Caki2 (cell line): ENCODE data around the gene NOXA1. TPM values are rescaled to one million over a fixed set of nuclear protein-coding genes. Genes with fewer than 3 reads are reported as not detected.
A peak's percentile ranks its signal among the peaks of the same experiment; 100 is the strongest.
"Not testable (repeated sequence)": the region's sequence is repeated elsewhere in the genome, so short reads cannot be mapped to it uniquely, and the experiment has no call there.

Source experiments
- DNase-seq: peaks from one replicate; pipeline ENCODE4 v3.0.0-alpha.2; 2015; ENCODE audit warnings: low read depth
- in situ Hi-C: cut with HindIII; loops from 2 replicates; pipeline ENCODE4 v1.10.0; 2016; ENCODE audit warnings: low sequenced_read_pairs, low pct_unique_long_range_greater_than_20kb, mixed read lengths
- total RNA-seq: library from RNA; depleted of rRNA; stranded (reverse); fragments of >200 nt; shearing (Covaris generic); gene quantifications from 2 replicates; pipeline ENCODE4 v1.2.3, GENCODE V29; 2014; ENCODE audit warnings: low replicate concordance

Gene NOXA1
- total RNA-seq, 1 experiment from 2014 or later = 5.1 TPM

- in situ Hi-C loops = no loop called here
- DNase-seq = no peak
Measured at GRCh38 chr9:137398561-137399468, 24.4 kb upstream of the NOXA1 start.

- no peak for DNase-seq
- in situ Hi-C loops = no loop called here
Measured at GRCh38 chr9:137402746-137403145, 20.4 kb upstream of the NOXA1 start.

GRCh38 chr9:137403269-137403668, 19.9 kb upstream of the NOXA1 start:
- no peak for DNase-seq
- in situ Hi-C loops = no loop called here

- DNase-seq = no peak
- in situ Hi-C loops = no loop called here
Measured at GRCh38 chr9:137404961-137405567, 18.1 kb upstream of the NOXA1 start.

GRCh38 chr9:137405677-137406081, 17.5 kb upstream of the NOXA1 start:
- DNase-seq = peak; percentile 26
- in situ Hi-C loops = no loop called here

GRCh38 chr9:137406085-137406760, 17.0 kb upstream of the NOXA1 start:
- in situ Hi-C loops = no loop called here
- no peak for DNase-seq

- in situ Hi-C loops = no loop called here
- DNase-seq = no peak
Measured at GRCh38 chr9:137406876-137407589, 16.2 kb upstream of the NOXA1 start.

- DNase-seq = no peak
- in situ Hi-C loops = no loop called here
Measured at GRCh38 chr9:137407590-137408300, 15.4 kb upstream of the NOXA1 start.

- in situ Hi-C loops = no loop called here
Measured at GRCh38 chr9:137408651-137409405, 14.4 kb upstream of the NOXA1 start.

GRCh38 chr9:137409515-137409914, 13.7 kb upstream of the NOXA1 start:
- no peak for DNase-seq
- in situ Hi-C loops = no loop called here

More at GRCh38 chr9:137408651-137409405, 14.4 kb upstream of the NOXA1 start:
- no peak for DNase-seq

GRCh38 chr9:137410236-137410890, 12.8 kb upstream of the NOXA1 start:
- DNase-seq, in situ Hi-C loops: not testable (repeated sequence)

GRCh38 chr9:137410891-137411249, 12.3 kb upstream of the NOXA1 start:
- DNase-seq = no peak
- in situ Hi-C loops = no loop called here

GRCh38 chr9:137411260-137411644, 11.9 kb upstream of the NOXA1 start:
- in situ Hi-C loops = no loop called here

GRCh38 chr9:137411645-137412380, 11.4 kb upstream of the NOXA1 start:
- in situ Hi-C loops = no loop called here
- peak; percentile 81 for DNase-seq

More at GRCh38 chr9:137411260-137411644, 11.9 kb upstream of the NOXA1 start:
- peak; percentile 20 for DNase-seq

GRCh38 chr9:137412431-137412830, 10.8 kb upstream of the NOXA1 start:
- in situ Hi-C loops = no loop called here

GRCh38 chr9:137415451-137415850, 7.7 kb upstream of the NOXA1 start:
- in situ Hi-C loops = no loop called here
- DNase-seq = no peak

More at GRCh38 chr9:137412431-137412830, 10.8 kb upstream of the NOXA1 start:
- peak; percentile 25 for DNase-seq
